ENCODE data around the gene FYN.

Gene FYN

DNA sequence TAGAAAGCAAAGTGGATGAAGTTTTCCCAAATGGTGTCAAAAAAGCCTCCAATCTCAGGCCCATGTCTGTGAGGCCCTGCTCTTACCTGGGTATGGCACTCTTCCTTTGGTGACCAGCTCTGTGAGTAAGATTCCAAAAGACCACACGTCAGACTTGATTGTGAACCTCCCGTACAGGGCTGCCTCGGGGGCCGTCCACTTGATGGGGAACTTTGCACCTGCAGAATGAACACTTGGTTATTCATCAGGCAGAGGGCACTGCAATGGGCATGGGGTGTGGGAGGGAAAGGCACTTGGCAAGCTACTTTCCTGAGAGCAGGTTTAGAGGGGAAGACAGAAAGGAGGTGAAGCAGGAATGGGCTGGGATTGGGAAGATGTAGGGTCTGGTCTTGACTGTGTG lies 198.8 kb downstream of the FYN start:
- DNase-seq: no peak

DNA sequence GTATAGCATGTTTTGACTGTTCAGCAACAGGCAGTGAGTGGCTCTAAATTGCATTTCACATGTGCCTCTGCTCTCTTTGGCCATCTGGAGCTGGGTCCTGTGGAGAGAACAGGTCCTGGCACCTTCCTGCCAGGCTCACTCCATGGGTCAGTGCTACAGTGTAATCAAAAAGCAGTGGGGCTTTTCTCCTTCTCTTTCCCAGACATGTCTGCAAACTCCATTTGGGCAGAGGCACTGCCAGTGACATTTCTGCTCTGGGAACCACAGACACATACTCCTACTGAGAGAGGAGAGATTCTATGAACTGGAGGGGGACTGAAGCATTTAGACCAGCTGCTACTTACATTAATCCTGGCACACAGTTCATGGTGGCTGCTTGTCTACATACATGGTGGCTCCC lies 199.3 kb downstream of the FYN start:
- no peak for DNase-seq

DNA sequence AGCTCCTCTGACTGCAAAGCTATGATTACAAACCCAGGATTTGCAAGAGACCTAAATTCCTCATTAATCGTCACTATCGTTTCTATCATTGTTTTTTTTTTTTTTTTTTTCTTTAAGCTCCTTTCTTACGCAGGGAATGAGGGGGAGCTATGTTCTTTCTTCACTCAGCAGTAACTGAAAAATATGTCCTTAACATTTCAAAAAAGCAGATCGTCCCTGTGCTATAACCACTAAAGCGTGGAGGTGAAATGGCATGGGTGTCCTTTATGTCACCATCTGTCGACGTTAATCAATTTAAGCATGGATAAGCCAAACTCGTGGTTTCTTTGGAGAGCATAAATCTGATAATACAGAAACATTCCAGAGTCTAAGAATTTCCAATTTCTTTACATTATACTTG lies 199.7 kb downstream of the FYN start:
- DNase-seq: no peak

DNA sequence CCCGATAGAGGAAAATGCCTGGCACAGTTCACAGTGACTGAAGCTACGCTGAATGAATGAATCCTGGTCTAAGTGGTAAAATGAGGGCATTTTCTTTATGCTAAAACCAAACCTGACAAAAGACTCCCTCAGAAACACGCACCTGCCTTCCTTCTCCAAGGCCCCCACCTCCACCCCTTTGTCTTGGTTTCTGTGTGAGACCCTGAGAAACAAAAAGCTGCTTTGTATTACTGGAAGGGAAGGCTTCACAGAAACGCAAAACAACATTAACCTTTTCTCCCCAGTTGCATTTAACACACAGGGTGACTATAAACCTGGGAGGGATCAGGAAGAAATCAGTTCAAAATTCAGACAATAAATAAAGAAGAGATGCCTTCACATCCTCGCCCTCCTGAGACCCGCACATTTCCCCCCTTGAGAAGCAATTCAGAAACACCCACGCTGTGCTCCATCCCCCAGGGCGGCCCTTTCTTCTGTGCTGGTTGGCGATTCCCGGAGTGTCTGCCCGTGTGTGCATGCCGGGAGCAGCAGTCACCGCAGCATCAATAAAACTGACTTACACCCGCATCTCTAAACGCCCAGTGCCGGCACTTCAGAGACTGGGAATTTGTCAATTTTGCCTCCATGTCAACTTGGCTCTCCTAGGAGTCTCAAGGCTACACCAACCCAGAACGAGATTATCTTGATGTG lies 200.3 kb downstream of the FYN start:
- DNase-seq: no peak

DNA sequence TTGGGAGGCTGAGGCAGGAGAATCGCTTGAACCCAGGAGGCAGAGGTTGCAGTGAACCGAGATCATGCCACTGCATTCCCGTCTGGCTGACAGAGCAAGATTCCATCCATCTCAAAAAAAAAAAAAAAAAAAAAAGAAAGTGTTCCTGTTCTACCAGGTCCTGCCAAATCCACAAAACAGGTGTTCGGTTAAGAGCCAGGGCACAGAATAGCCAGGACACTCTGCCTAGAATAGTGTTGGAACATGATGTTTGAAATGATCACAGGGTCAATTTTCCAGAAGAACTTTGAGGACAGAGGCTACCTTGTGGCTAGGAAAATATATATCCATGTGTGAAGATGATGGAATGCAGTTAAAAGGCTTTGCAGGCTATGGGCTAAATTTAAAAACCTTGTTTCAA lies 203.9 kb downstream of the FYN start:
- DNase-seq: no peak

DNA sequence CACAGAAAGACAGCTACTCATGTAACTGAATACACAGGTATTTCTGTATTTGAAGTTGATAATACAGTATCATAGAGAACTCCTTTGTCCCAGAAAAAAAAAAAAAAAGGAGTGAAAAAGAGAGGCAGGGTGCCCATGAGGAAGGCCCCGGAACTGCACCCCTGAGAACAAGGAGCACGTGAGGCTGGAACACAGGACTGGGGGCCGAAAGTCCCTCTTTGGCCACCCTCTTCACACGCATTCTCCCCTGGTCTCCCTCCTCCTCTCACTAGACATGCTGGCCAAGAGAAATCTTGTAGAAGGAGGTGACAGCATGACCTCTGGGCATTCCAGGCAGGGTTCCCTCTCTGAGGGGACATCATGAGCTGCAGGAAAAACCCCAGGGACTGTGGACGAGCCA lies 204.8 kb downstream of the FYN start:
- no peak for DNase-seq

DNA sequence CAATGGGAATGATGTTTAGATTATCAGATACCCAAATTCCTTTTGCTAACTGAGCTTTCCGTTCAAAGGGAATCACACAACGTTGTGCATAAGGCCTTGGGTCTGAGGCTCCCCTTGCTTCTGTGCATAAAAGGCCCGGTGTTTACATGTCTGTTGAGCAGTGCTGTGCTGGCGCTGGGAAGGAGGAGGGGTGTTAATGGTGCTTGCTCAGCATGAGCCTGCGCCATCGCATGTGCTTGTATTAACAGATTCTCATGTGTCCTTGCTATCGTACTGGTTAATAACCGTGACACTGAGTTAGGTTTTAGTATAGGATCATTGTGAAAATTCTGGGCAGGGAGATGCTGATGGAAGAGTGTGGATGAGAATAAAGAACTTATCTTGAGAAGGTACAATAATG lies 205.3 kb downstream of the FYN start:
- no peak for DNase-seq

DNA sequence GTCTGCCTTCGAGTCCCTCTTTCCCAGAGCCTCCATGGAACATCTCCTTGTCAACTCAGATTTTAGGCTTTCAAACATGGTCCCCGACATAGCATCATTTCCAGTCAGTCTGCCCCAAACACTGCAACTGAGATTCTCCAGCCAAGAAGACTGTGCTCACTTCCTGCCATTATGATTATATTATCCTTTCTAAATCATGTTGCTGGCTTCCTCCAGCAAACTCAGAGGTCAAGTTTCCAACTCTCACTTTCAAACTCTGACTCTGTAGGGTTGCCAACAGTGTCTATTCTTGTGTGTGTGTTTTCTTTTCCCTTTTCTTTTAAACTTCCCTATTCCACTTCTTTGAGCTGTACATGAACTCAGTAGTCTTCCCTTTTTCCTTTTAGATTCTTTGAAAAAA lies 206.4 kb downstream of the FYN start:
- no peak for DNase-seq

DNA sequence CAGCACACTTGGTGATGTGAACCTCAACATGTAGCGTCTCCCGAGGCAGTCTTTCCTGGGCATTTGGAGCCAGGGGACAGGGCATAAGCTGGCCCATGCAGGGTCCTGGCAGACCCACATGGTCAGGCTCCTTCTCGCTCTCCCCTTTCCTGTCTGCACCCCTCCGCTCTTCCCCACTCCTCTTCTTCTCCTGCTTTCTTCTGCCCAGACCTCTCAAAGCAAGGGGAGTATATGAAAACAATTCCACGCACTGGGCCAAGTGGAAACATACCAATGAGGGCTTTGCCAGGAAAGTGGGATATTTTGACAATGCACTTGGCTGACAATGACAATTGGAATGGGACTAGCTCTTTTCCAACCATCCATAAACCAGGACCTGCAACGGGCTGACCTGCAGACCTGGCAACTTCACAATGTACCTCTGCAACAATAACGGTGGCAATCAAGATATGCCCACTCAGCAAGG lies 208.7 kb downstream of the FYN start:
- DNase-seq: no peak

DNA sequence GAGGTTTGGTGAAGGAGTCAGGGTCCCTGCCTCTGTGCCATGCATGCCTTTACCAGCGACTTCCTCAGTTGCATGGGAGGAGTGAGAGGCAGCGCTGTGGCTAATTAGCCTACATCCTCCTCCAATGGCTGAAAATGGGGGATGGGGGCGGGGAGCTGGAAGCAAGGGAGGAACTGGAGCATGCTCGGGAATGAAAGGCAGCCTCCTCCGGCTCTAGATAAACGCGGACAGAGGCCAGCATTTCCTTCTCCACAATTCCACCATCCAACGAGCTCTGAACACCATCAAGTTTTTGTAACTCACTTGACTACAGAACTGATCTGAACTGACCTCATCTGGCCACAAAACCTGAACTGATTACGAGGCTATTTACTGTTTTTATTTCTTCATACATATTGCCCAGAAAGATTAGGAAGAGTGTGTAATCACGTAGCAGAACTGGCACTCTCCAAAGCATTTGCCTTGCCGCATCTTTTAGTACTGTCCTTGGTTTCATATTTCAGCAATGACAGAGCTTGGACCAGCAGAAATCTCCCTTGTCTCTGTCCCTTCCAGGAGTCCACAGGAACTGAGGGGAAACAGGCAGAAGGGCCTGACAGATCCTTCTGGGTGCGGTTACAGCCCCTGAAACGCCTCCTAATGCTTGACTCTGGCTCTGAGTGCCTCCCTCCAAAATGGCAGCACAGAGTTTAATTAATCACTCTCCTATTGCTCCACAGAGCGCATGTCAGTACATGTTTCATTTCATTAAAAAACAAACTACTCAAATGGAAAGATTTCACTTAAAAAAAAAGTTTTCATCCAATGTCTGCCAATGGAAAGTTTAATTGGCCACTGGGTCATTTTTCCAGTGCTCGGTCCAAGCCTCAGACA lies 209.3 kb downstream of the FYN start:
- no peak for DNase-seq

DNA sequence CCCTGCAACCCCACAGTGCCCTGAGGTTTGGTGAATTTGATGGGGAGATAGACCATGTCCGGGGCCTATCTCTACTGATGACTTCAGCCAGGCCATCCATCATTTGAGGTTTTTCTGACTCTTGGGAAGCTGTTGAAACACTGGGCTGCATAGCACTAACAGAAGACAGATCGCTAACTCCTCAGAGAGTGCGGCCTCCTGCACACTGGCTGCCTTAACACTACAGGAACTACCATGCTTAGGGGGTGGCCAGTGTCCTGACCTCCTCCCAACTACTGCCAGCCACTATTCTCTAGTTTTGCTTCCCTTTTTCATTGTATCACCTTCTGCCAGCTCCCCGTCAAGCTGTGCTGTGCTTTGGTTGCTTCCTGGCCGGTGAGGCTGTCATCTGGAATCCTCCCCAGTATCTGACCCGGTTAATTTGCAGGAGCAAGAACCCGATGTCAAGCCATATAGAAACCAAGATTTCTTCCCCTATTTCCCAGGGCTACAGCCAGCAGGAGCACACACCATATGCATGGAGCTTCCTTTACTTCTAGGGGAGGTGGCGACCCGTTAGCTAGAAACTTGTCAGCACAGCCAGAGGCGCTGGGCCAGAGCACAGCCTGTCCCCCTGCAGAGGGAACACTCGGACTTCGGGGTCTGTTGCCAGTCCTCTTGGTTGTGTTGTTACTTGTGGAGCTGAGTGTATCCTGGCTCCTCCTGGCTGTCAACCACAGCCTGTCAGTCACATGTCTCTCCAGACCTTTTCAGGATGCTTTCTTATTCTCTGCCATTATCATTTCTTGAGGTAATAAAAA lies 210.3 kb downstream of the FYN start:
- DNase-seq: no peak

DNA sequence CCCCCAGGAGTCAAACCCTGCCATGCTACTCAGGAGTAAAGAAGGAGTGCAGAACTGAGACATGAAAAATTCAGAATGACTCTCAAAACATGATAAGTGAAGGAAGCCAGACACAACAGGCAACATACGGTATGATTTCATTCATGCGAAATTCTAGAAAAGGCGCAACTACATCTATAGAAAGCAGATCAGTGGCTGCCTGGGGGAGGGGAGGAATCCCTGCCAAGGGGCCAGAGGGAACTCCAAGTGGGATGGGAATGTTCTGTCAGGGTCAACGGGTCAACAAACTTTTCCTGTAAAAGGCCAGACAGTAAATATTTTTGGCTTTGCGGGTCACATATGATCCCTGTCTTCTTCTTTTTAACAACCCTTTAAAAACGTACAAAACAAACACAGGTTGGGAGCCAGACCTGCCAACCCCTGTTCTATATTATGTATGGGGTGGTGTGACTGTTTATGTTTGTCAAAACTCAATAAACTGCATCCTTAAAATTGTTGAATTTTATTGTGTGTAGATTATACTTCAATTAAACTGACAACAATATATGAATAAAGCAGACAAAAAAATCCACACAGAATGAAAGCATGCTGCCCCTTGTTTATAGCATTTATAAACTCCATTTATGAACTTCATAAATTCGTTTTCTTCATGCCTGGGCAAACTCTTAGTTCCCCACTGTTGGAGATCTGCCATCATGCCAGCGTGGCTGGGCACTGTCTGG lies 211.0 kb downstream of the FYN start:
- DNase-seq: no peak

DNA sequence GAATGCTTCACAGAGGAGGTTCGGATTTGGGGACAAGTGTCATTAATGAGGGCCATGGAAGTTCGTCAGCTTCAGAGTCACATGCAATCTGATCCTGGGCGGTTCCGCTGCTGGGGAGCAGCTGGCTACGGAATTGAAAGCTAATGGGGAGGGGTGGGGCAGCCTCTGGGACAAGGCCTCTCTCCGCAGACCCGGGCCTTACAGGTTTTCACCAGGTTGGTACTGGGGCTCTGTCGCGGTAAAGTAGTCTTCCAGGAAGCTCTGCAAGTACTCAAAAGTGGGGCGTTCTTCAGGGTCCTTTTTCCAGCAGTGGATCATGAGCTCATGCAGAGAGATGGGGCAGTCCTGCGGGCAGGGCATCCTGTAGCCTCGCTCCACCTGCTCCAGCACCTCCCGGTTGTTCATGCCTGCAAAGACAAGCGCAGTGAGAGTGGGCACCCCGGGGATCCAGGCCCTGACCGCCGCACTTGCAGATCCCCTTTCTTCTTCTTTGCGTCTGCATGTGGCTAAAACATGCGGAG lies 211.7 kb downstream of the FYN start:
- DNase-seq: no peak

DNA sequence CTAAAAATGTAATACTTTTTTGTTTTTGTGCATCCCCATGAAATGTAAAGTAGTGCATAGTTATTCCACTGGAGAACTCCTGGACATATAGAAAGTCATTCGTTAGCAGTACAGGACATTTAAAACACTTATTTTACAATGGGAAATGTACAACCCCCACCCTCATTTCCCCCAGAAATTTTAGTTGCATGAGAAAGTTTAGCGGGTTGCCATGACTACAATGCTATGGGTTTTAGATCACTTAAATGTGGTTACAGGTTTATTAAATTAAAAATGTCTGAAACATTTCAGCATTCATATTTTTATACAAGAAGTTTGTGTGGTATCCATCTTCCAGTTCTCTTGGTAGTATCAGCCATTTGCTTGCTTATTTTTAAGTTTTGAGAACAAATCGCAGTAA lies 212.7 kb downstream of the FYN start:
- DNase-seq: no peak

DNA sequence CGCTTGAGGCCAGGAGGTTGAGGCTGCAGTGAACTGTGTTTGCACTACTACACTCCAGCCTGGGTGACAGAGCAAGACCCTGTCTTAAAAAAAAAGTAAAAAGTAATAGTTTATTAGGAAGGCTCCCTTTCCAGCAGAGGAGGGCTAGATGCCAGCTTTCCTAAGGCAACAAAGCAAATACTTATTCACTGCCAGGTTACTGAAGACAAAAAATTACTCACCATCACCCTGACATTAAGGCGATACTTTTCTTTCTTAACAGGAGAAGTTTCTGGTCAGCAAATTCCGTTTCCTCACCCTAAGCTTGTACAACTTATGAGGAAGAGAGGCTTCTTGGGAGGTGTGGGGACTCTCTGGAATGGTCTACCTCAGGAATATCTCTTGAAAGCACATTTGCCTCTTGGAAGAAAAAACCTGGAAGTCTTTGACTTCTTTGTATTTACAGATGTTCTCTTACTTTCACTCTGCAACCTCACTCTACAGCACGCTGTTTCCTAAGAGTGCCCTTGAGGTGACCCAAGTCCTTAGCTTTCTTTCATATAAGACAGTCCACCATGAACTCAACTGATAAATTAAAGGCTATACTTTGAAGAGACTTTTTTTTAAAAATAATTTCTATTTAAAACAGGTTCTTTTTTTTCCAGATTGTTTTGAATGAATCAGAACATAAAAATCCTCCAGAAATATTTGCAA lies 214.6 kb downstream of the FYN start:
- DNase-seq: no peak

DNA sequence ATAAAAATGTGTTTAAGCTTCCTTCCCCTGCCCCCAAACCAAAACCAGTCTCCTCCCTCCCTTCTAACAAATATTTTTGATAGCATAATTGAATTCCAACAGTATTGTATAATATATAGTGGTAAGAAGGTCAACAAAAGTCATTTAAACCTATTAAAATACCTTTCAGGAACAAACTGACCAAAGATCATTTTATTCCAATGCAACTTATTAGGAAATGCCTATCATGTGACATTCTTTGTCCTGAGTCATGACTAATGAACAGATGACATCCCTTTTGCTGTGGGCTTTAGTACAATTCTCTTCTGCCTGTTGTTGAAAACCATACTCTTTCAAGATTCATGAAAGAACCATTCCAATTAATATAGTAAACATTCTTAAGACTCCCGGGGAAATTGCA lies 216.1 kb downstream of the FYN start:
- DNase-seq: no peak

DNA sequence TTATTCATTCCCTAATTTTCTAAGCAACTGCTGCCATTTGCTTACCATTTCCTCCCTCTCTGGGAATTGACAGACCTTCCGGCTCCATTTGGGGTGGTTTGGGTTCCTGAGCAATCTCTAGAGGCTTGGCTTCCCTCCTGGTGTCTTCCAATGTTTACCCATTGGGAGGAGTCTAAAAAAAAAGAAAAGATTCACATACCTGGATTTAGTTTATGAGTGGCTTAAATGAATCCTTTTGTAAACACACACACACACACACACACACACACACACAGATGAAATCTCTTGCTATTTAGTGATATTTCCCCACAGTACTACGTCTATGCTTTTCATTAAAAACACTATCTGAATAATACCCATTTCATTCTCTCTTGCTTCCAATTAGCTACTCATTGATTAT lies 219.3 kb downstream of the FYN start:
- DNase-seq: no peak

DNA sequence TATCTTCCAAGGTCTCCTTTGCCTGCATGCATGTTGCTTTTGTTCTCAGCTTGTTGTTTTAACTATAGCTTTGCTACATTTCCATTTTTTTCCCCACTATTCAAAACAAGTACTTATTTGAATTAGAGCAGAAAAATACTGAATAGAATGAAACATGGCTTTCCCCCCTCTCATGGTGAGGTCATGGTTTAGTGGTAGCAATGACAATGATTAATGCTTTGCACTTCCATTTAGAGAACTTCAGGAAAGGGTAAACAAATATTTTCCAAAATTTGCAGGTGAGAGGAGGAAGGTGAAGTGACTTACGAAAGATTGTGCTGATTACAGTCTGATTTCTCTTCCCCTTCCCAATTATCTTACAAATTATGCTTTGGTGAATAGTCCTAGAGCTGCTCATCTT lies 219.8 kb downstream of the FYN start:
- no peak for DNase-seq

DNA sequence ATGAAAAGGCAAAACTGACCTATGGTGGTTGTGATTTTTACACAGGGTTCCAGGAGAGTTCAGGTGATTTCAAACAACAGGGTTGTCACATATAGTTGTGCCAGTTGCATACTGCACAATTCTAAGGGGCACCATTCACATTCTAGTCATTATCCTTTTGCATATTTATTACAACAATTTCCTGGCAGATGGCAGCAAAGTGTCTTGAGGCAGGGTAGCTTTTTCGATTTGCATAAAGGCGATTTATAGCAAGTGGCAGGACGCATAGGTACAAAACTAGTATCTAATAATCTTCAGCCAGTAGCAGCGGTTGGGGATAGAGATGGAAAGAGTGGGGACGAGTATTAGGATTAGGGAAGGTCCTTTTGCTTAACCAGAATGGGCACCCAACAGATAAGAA lies 221.1 kb downstream of the FYN start:
- no peak for DNase-seq

DNA sequence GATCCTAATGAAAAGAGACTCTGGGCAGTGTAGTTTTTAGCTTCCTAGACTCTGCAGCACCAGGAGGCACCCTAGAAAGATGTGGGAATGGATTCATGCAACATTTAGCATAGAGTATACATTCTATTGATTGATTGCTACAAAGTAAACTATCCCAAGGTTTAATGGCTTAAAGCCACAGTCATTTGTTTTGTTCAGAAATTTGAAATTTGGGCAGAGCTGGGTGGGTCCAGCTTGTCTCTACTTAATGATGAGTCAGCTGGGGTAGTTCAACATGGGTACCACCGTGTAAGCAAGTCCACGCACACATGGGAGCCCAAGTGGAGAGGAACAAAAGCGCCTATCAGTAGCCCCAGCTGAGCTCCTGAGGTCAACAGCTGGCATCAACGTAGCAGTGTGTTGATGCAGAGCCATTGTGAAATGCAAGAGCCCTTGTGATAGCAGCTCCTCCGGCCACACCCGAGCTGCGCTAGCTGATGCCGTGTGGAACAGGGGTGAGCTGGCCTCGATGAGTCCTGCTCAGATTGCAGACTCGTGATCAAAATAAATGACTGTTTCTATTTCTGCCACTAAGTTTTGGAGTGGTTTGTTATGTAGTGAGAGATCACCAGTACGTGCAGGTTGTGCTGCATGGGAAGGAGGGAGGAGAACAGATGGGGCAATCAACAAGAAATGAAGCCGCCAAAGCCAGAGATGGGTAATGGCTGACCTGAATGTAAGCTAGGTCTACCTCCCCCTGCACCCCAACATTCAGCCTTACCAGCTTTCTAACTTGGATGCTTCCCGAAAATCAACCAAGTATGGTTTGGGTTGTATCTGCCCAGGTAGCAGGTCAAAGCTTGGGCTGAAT lies 221.8 kb downstream of the FYN start:
- DNase-seq: no peak

DNA sequence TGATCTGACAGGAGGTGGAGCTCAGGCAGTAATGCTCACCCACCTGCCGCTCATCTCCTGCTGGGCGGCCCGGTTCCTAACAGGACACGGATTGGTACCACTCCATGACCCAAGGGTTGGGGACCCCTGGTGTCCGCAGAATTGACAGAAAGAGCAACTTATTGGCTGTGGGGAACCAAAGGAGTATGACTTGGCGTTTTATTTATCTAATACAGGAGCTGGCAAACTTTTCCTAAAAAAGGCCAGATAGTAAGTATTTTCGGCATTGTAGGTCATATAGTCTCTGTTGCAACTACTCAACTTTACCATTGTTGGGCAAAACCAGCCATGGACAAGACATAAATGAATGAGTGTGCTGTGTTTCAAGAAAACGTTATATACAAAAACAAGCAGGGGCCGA lies 223.2 kb downstream of the FYN start:
- DNase-seq: no peak

All from CD4-positive, alpha-beta T cell treated with Interleukin-10 for 1 hour (primary cell).